Breast epithelium (tissue), 4 donors: ENCODE data around the gene NUDT6. TPM values are rescaled to one million over a fixed set of nuclear protein-coding genes. Genes with fewer than 3 reads are reported as not detected.

ENCODE experiments used
- DNase-seq, 2 donors: peaks; one replicate each; pipeline ENCODE4 v3.0.0-alpha.2; 2019; ENCODE audit warnings: low spot score in 2 of 2
- H3K27ac ChIP-seq, 2 donors: fragments of 200-600 bp; sonication (generic) in 1 of 2; one replicate each; pipeline ENCODE4 v1.5.1; 2016 to 2019; ENCODE audit warnings: mild to moderate bottlenecking in 1 of 2
- H3K27me3 ChIP-seq, 2 donors: fragments of 200-600 bp; sonication (generic) in 1 of 2; one replicate each; pipeline versions ENCODE4 v1.5.1 to v1.6.0; 2017 to 2019; ENCODE audit warnings: control low read depth in 1 of 2, mild to moderate bottlenecking in 1 of 2
- H3K36me3 ChIP-seq: fragments of 200-600 bp; one replicate; pipeline ENCODE4 v1.5.1; 2019
- H3K4me1 ChIP-seq, 2 donors: fragments of 200-600 bp; sonication (generic); one replicate each; pipeline ENCODE4 v1.5.1; 2016 to 2019; ENCODE audit warnings: control low read depth in 1 of 2
- H3K4me3 ChIP-seq, 3 donors: fragments of 200-600 bp; sonication (generic); 1 replicate in 2 of 3; 2 replicates in 1 of 3; pipeline ENCODE4 v1.5.1; 2016 to 2019; ENCODE audit warnings: mild to moderate bottlenecking in 3 of 3, moderate library complexity in 2 of 3
- H3K9me3 ChIP-seq, 2 donors: fragments of 200-600 bp; sonication (generic) in 1 of 2; one replicate each; pipeline ENCODE4 v1.5.1; 2016 to 2019; ENCODE audit warnings: control low read depth in 1 of 2
- CTCF ChIP-seq, 3 donors: fragments of 450-650 bp; IDR thresholded peaks; one replicate each; pipeline ENCODE4 v1.5.1; 2016 to 2017; ENCODE audit warnings: antibody characterized with exemption in 3 of 3, mild to moderate bottlenecking in 3 of 3, moderate library complexity in 3 of 3
- POLR2A ChIP-seq: fragments of 450-650 bp; IDR thresholded peaks from one replicate; pipeline ENCODE4 v1.6.1; 2016; ENCODE audit warnings: antibody characterized with exemption, mild to moderate bottlenecking, moderate library complexity
- POLR2AphosphoS5 ChIP-seq, 3 donors: sonication (generic); formaldehyde crosslinking; IDR thresholded peaks; one replicate each; pipeline ENCODE4 v1.6.1; 2017; ENCODE audit warnings: antibody characterized with exemption in 3 of 3
- intact Hi-C: fragments of 100-400 bp; cut with DNase I; formaldehyde crosslinking; loops from one replicate; pipeline ENCODE4 v1.15.1; 2023; ENCODE audit warnings: low total_unique reads
- total RNA-seq, 3 donors: library from RNA; depleted of rRNA; stranded (reverse); fragments of >200 nt; gene quantifications; one replicate each; pipeline ENCODE4 v1.1.0, GENCODE V29; 2016

The NUDT6 gene
- total RNA-seq, 3 donors from 2014 or later = 8.2 to 10.8 (median 8.5) TPM

GRCh38 chr4:122908223-122908622 is 14.2 kb downstream of the NUDT6 start:
- H3K27ac ChIP-seq = no peak overlapping the region
- H3K36me3 ChIP-seq = no peaks in the 10 kb centered on the region
- H3K9me3 ChIP-seq = no peaks in the 10 kb centered on the region
- DNase-seq = no peak
- no peaks in the 10 kb centered on the region for H3K4me1 ChIP-seq
- no peak overlapping the region for H3K4me3 ChIP-seq
- no peak for TF ChIP-seq CTCF (IDR thresholded peaks at IDR 0.05)
- no peak for TF ChIP-seq POLR2AphosphoS5 (IDR thresholded peaks at IDR 0.05)
- no peak for TF ChIP-seq POLR2A
- intact Hi-C loops = no loop called here
- no peaks in the 10 kb centered on the region for H3K27me3 ChIP-seq

GRCh38 chr4:122906859-122907305 is 15.5 kb downstream of the NUDT6 start:
- TF ChIP-seq CTCF (IDR thresholded peaks at IDR 0.05) (no peak), POLR2AphosphoS5 (IDR thresholded peaks at IDR 0.05) (no peak), POLR2A (no peak)
- Histone ChIP-seq H3K36me3 (no peaks in the 10 kb centered on the region), H3K27me3 (no peaks in the 10 kb centered on the region), H3K9me3 (no peaks in the 10 kb centered on the region), H3K4me1 (no peaks in the 10 kb centered on the region), H3K4me3 (no peak overlapping the region), H3K27ac (no peak overlapping the region)
- DNase-seq = no peak
- intact Hi-C loops = no loop called here

GRCh38 chr4:122903766-122904288 is 18.6 kb downstream of the NUDT6 start:
- H3K4me1 ChIP-seq = no peaks in the 10 kb centered on the region
- no peaks in the 10 kb centered on the region for H3K36me3 ChIP-seq
- H3K27me3 ChIP-seq = no peaks in the 10 kb centered on the region
- DNase-seq = no peak
- H3K27ac ChIP-seq = no peak overlapping the region
- TF ChIP-seq POLR2A = no peak
- TF ChIP-seq CTCF (IDR thresholded peaks at IDR 0.05) = no peak
- no peak for TF ChIP-seq POLR2AphosphoS5 (IDR thresholded peaks at IDR 0.05)
- intact Hi-C loops = no loop called here
- H3K4me3 ChIP-seq = no peak overlapping the region
- H3K9me3 ChIP-seq = no peaks in the 10 kb centered on the region

GRCh38 chr4:122901247-122902010 is 21.0 kb downstream of the NUDT6 start:
- DNase-seq = no peak
- no peaks in the 10 kb centered on the region for H3K9me3 ChIP-seq
- no peak overlapping the region for H3K4me3 ChIP-seq
- intact Hi-C loops = no loop called here
- H3K27ac ChIP-seq = no peak overlapping the region
- no peaks in the 10 kb centered on the region for H3K4me1 ChIP-seq
- no peaks in the 10 kb centered on the region for H3K36me3 ChIP-seq
- no peak for TF ChIP-seq POLR2A
- TF ChIP-seq POLR2AphosphoS5 (IDR thresholded peaks at IDR 0.05) = no peak
- TF ChIP-seq CTCF (IDR thresholded peaks at IDR 0.05) = no peak
- no peaks in the 10 kb centered on the region for H3K27me3 ChIP-seq

- H3K9me3 ChIP-seq = no peaks in the 10 kb centered on the region
- no peaks in the 10 kb centered on the region for H3K4me1 ChIP-seq
- intact Hi-C loops = no loop called here
- no peaks in the 10 kb centered on the region for H3K36me3 ChIP-seq
- H3K4me3 ChIP-seq = no peak overlapping the region
- DNase-seq = no peak
- no peak for TF ChIP-seq POLR2AphosphoS5 (IDR thresholded peaks at IDR 0.05)
- TF ChIP-seq POLR2A = no peak
- TF ChIP-seq CTCF (IDR thresholded peaks at IDR 0.05) = no peak
- no peaks in the 10 kb centered on the region for H3K27me3 ChIP-seq
- no peak overlapping the region for H3K27ac ChIP-seq
Observed at GRCh38 chr4:122900314-122900713, 22.1 kb downstream of the NUDT6 start.
